Measurements from ENCODE around the gene TCF23. TPM values are rescaled to one million over a fixed set of nuclear protein-coding genes. Genes with fewer than 3 reads are reported as not detected.

The TCF23 gene
- total RNA-seq, 4 donors from 2014 or later: 0.13 TPM; not detected in 3

DNA sequence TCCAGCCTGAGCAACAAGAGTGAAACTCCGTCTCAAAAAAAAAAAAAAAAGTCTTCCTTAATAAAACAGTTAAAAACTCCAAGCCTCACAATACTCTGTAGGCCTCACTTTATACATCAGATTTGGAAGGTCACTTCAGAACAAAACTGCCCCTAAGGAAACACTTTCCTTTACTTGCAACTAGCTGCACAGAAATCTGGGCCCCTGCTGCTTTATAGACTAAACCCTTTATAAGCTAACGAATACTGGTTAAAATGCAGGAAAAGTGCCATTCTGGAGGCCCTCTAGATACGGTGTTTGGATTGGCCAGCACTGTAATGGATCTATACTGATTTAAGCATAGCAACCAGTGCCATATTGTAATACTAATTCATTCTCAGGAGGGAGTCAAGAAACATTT is 23.7 kb upstream of the TCF23 start:
- no peak for DNase-seq
- H3K4me3 ChIP-seq (replicated peaks in 1 of 3): no peak overlapping the region
- 83 to 90% methylated on average over 3 of the region's 3 CpGs for WGBS, 2 donors
- H3K4me1 ChIP-seq: peaks cover 0 to 10% of the 10 kb centered on the region in 2 donors
- no peaks in the 10 kb centered on the region for H3K9me3 ChIP-seq
- TF ChIP-seq POLR2A (IDR thresholded peaks at IDR 0.05): no peak
- TF ChIP-seq, protein P1, sequence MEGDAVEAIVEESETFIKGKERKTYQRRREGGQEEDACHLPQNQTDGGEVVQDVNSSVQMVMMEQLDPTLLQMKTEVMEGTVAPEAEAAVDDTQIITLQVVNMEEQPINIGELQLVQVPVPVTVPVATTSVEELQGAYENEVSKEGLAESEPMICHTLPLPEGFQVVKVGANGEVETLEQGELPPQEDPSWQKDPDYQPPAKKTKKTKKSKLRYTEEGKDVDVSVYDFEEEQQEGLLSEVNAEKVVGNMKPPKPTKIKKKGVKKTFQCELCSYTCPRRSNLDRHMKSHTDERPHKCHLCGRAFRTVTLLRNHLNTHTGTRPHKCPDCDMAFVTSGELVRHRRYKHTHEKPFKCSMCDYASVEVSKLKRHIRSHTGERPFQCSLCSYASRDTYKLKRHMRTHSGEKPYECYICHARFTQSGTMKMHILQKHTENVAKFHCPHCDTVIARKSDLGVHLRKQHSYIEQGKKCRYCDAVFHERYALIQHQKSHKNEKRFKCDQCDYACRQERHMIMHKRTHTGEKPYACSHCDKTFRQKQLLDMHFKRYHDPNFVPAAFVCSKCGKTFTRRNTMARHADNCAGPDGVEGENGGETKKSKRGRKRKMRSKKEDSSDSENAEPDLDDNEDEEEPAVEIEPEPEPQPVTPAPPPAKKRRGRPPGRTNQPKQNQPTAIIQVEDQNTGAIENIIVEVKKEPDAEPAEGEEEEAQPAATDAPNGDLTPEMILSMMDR (IDR thresholded peaks at IDR 0.05): no peak
- intact Hi-C loops (cut with DNase I): no loop called here
- H3K27ac ChIP-seq: no peak overlapping the region
- H3K27me3 ChIP-seq: no peaks in the 10 kb centered on the region
- H3K36me3 ChIP-seq: no peaks in the 10 kb centered on the region

DNA sequence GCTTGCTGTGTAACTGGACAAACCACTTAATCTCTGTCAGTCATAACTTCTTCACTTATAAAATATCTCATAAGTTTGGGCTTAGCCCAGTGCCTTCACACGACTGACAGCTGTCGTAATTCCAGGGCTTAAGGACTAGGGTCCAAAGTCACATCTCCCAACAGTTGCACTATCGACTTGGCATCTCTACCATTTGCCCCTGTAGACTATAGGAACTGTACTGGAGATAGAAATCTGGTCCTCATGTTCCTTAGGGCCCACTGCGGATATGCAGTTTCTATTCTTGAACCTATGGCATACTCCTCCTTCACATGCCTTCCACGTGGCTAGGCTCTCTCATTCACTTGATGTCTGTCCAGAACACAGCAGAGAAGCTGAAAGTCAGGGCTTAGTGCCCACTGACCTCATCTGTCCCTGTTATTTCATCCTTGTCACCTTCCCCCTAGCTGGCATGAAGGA is 22.5 kb upstream of the TCF23 start:
- Histone ChIP-seq H3K9me3 (no peaks in the 10 kb centered on the region), H3K27me3 (no peaks in the 10 kb centered on the region), H3K4me1 (peaks cover 0 to 10% of the 10 kb centered on the region in 2 donors), H3K27ac (no peak overlapping the region), H3K4me3 (replicated peaks in 1 of 3) (no peak overlapping the region), H3K36me3 (peaks cover 10% of the 10 kb centered on the region in 2 donors)
- intact Hi-C loops (cut with DNase I): no loop called here
- TF ChIP-seq POLR2A (IDR thresholded peaks at IDR 0.05): no peak
- TF ChIP-seq, protein P1 (IDR thresholded peaks at IDR 0.05): no peak
- 62 to 65% methylated on average over 5 of the region's 5 CpGs for WGBS, 2 donors
- no peak for DNase-seq

DNA sequence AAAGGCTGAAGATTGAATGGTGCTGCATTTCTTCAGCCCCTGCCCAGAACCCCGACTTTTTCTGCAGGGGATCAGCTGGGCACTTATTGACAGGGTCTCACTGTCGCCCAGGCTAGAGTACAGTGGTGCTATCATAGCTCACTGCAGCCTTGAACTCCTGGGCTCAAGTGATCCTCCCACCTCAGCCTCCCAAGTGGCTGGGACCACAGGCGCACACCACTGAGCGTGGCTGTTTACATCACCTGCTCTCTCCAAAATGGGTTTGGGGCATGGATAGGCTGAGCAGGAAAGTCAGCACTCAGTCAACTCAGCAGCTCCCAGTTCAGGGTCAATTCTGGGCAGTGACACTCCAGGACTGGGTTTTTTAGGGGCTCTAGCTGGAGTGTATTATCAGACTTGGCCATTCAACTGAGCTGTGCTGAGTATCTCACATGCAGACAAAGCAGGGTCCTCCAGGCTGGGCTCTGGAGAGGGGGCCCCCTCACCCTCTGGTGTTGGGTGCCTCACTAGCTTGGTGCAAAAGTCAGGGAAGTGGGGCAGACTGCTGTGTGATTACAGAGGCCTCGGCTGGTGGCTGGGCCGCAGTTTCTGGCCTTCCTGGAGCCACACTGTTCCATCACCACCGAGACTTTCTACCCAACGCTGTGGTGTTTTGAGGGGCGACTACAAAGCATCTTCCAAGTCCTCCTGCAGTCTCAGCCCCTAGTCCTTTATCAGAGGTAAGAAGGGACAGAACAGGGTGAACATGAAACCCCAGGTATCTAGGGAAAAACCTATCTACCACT is 20.7 kb upstream of the TCF23 start:
- H3K4me3 ChIP-seq (replicated peaks in 1 of 3): no peak overlapping the region
- H3K36me3 ChIP-seq: peaks cover 11 to 24% of the 10 kb centered on the region in 2 donors
- no peaks in the 10 kb centered on the region for H3K27me3 ChIP-seq
- peaks cover 2 to 14% of the 10 kb centered on the region in 2 donors for H3K4me1 ChIP-seq
- H3K27ac ChIP-seq: no peak overlapping the region
- no peak for TF ChIP-seq POLR2A (IDR thresholded peaks at IDR 0.05)
- TF ChIP-seq, protein P1 (IDR thresholded peaks at IDR 0.05): no peak
- no peak for DNase-seq
- no peaks in the 10 kb centered on the region for H3K9me3 ChIP-seq
- intact Hi-C loops (cut with DNase I): no loop called here
- 81 to 94% methylated on average over 3 to 7 of the region's 9 CpGs for WGBS, 2 donors

DNA sequence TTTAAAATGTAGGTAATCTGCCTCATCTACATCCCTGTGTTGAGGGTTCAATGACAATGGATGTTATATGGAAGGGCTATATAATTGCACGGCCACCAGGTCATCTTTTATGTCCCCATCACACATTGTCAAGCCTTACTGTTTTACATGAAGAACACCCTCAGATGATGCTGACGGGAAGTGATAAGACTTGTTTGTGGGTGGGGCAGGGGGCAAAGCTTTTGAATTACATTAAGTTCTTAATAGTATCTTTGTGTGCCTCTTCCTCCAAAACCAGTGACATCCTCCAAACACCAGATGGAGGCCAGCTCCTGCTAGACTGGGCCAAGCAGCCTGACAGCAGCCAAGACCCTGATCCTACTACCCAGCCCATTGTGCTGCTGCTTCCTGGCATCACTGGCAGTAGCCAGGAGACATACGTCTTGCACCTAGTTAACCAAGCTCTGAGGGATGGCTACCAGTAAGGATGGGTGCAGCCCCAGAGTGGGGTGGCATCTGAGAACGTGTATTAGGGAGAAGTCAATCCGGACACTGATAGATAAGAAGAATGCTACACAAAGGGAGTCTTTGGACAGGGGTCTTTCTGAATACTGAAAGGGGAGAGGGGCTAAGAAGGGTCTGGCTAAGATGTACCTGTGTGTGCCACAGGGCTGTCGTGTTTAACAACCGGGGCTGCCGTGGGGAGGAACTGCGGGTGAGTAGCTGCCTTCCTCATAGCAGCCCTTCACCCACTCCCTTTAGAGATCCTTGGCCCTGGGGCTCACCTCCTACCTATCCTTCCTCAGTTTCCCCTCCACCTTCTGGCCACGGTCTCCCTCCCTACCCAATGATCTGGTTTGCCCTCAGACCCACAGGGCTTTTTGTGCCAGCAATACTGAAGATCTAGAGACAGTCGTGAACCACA is 19.9 kb upstream of the TCF23 start:
- peaks cover 10 to 15% of the 10 kb centered on the region in 2 donors for H3K4me1 ChIP-seq
- no peak overlapping the region for H3K4me3 ChIP-seq (replicated peaks in 1 of 3)
- H3K27me3 ChIP-seq: no peaks in the 10 kb centered on the region
- H3K36me3 ChIP-seq: peaks cover 11 to 24% of the 10 kb centered on the region in 2 donors
- intact Hi-C loops (cut with DNase I): no loop called here
- no peak for TF ChIP-seq POLR2A (IDR thresholded peaks at IDR 0.05)
- TF ChIP-seq, protein P1 (IDR thresholded peaks at IDR 0.05): no peak
- 83 to 89% methylated on average over 11 of the region's 11 CpGs for WGBS, 2 donors
- H3K9me3 ChIP-seq: no peaks in the 10 kb centered on the region
- DNase-seq: no peak
- H3K27ac ChIP-seq: no peak overlapping the region

Measured in thyroid gland (tissue), 4 donors.